Measurements from ENCODE around the gene ARSJ.

The ARSJ gene

GRCh38 chr4:113905301-113905700 lies 74.1 kb downstream of the ARSJ start:
- in situ Hi-C loops (cut with MboI; ENCODE audit: low sequenced_read_pairs) = no loop called here

GRCh38 chr4:113904877-113905276 lies 74.6 kb downstream of the ARSJ start:
- in situ Hi-C loops (cut with MboI; ENCODE audit: low sequenced_read_pairs) = no loop called here

- in situ Hi-C loops (cut with MboI; ENCODE audit: low sequenced_read_pairs) = no loop called here
These were observed 77.3 kb downstream of the ARSJ start for GRCh38 chr4:113901994-113902787.

- in situ Hi-C loops (cut with MboI; ENCODE audit: low sequenced_read_pairs) = no loop called here
These were observed 80.0 kb downstream of the ARSJ start for GRCh38 chr4:113899271-113900070.

GRCh38 chr4:113893546-113893945 lies 85.9 kb downstream of the ARSJ start:
- in situ Hi-C loops (cut with MboI; ENCODE audit: low sequenced_read_pairs) = no loop called here

GRCh38 chr4:113888006-113888405 lies 91.4 kb downstream of the ARSJ start:
- in situ Hi-C loops (cut with MboI; ENCODE audit: low sequenced_read_pairs) = no loop called here

- in situ Hi-C loops (cut with MboI; ENCODE audit: low sequenced_read_pairs) = no loop called here
These were observed 94.2 kb downstream of the ARSJ start for GRCh38 chr4:113885291-113885690.

GRCh38 chr4:113884655-113885054 lies 94.8 kb downstream of the ARSJ start:
- in situ Hi-C loops (cut with MboI; ENCODE audit: low sequenced_read_pairs) = no loop called here

- in situ Hi-C loops (cut with MboI; ENCODE audit: low sequenced_read_pairs) = no loop called here
These were observed 96.8 kb downstream of the ARSJ start for GRCh38 chr4:113882668-113883067.

- in situ Hi-C loops (cut with MboI; ENCODE audit: low sequenced_read_pairs) = no loop called here
These were observed 98.2 kb downstream of the ARSJ start for GRCh38 chr4:113881256-113881655.

GRCh38 chr4:113880240-113881028 lies 99.0 kb downstream of the ARSJ start:
- in situ Hi-C loops (cut with MboI; ENCODE audit: low sequenced_read_pairs) = no loop called here

- in situ Hi-C loops (cut with MboI; ENCODE audit: low sequenced_read_pairs) = no loop called here
These were observed 100.8 kb downstream of the ARSJ start for GRCh38 chr4:113878668-113879067.

- in situ Hi-C loops (cut with MboI; ENCODE audit: low sequenced_read_pairs) = no loop called here
These were observed 105.0 kb downstream of the ARSJ start for GRCh38 chr4:113874480-113874879.

GRCh38 chr4:113873508-113873907 lies 105.9 kb downstream of the ARSJ start:
- in situ Hi-C loops (cut with MboI; ENCODE audit: low sequenced_read_pairs) = no loop called here

- in situ Hi-C loops (cut with MboI; ENCODE audit: low sequenced_read_pairs) = no loop called here
These were observed 106.8 kb downstream of the ARSJ start for GRCh38 chr4:113872426-113873260.

- in situ Hi-C loops (cut with MboI; ENCODE audit: low sequenced_read_pairs) = no loop called here
These were observed 108.4 kb downstream of the ARSJ start for GRCh38 chr4:113871080-113871479.

- in situ Hi-C loops (cut with MboI; ENCODE audit: low sequenced_read_pairs) = no loop called here
These were observed 109.6 kb downstream of the ARSJ start for GRCh38 chr4:113869743-113870375.

- in situ Hi-C loops (cut with MboI; ENCODE audit: low sequenced_read_pairs) = no loop called here
These were observed 112.8 kb downstream of the ARSJ start for GRCh38 chr4:113866611-113867010.

- in situ Hi-C loops (cut with MboI; ENCODE audit: low sequenced_read_pairs) = no loop called here
These were observed 120.5 kb downstream of the ARSJ start for GRCh38 chr4:113858924-113859323.

GRCh38 chr4:113851816-113852215 lies 127.6 kb downstream of the ARSJ start:
- in situ Hi-C loops (cut with MboI; ENCODE audit: low sequenced_read_pairs) = no loop called here

Data from hTERT RPE-1 (cell line).